Breast epithelium (tissue), 3 donors: ENCODE data around the gene PCGF2.

ENCODE experiments used
- POLR2A ChIP-seq: fragments of 450-650 bp; IDR thresholded peaks from one replicate; pipeline ENCODE4 v1.6.1; 2016; ENCODE audit warnings: antibody characterized with exemption, mild to moderate bottlenecking, moderate library complexity
- TF ChIP-seq, protein P1 (sequence below), 3 donors: fragments of 450-650 bp; IDR thresholded peaks; one replicate each; pipeline ENCODE4 v1.5.1; 2016 to 2017; ENCODE audit warnings: antibody characterized with exemption in 3 of 3, mild to moderate bottlenecking in 3 of 3, moderate library complexity in 3 of 3

DNA sequence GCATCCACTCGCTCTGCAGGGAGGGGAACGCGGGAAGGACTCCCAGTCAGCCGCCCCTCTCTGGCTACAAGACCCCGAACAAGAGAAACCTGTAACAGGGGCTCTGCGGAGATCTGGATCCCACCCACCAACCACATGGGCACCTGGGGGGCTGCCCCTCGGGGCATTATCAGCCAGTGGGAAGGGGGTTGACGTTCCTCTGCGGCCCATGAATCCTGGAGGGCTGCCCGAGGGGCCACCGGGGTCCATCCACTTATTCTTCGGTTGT, 1.8 kb upstream of the PCGF2 start:
- TF ChIP-seq, protein P1, sequence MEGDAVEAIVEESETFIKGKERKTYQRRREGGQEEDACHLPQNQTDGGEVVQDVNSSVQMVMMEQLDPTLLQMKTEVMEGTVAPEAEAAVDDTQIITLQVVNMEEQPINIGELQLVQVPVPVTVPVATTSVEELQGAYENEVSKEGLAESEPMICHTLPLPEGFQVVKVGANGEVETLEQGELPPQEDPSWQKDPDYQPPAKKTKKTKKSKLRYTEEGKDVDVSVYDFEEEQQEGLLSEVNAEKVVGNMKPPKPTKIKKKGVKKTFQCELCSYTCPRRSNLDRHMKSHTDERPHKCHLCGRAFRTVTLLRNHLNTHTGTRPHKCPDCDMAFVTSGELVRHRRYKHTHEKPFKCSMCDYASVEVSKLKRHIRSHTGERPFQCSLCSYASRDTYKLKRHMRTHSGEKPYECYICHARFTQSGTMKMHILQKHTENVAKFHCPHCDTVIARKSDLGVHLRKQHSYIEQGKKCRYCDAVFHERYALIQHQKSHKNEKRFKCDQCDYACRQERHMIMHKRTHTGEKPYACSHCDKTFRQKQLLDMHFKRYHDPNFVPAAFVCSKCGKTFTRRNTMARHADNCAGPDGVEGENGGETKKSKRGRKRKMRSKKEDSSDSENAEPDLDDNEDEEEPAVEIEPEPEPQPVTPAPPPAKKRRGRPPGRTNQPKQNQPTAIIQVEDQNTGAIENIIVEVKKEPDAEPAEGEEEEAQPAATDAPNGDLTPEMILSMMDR (IDR thresholded peaks at IDR 0.05): no peak
- TF ChIP-seq POLR2A: no peak
